ENCODE data around the gene EPN2. TPM values are rescaled to one million over a fixed set of nuclear protein-coding genes. Genes with fewer than 3 reads are reported as not detected.

EPN2 gene
- total RNA-seq, 1 experiment from 2014 or later: 73.1 TPM

- H3K4me2 ChIP-seq (ENCODE audit: low read length): no peak overlapping the region
- ChIA-PET CTCF (no interaction called here), POLR2A (no interaction called here), RAD21 (ENCODE audit: low non-redundant PET in 1 of 2, low total read pairs in 2 of 2, uncharacterized antibody in 2 of 2, unreplicated experiment in 2 of 2) (no interaction called here)
- no TSS peak for BruUV-seq (replicated peaks)
- H3K79me2 ChIP-seq (ENCODE audit: insufficient read depth, low read length): no peaks in the 10 kb centered on the region
- H3K9ac ChIP-seq (ENCODE audit: low read length): no peak overlapping the region
- no peak overlapping the region for H2AFZ ChIP-seq (ENCODE audit: low read depth, low read length, poor library complexity, severe bottlenecking)
- no peak for DNase-seq (ENCODE audit: low read depth, low spot score)
- peaks cover 3 to 16% of the 10 kb centered on the region in 2 experiments for H3K4me1 ChIP-seq (ENCODE audit: control insufficient read depth in 1 of 2, insufficient read depth in 2 of 2, low read length in 2 of 2)
- H3K4me3 ChIP-seq (replicated peaks in 1 of 2; ENCODE audit: low read depth in 1 of 2, low read length in 2 of 2): no peak overlapping the region
- no peaks in the 10 kb centered on the region for H3K27me3 ChIP-seq (ENCODE audit: insufficient read depth, low read length)
- no peak overlapping the region for H3K27ac ChIP-seq (ENCODE audit: low read depth, low read length)
- H3K9me3 ChIP-seq (ENCODE audit: control insufficient read depth in 1 of 2, insufficient read depth in 1 of 2, low read depth in 1 of 2, low read length in 2 of 2): no peaks in the 10 kb centered on the region
- peaks cover 4 to 22% of the 10 kb centered on the region in 2 experiments; a peak in 2 of 4 replicates for H3K36me3 ChIP-seq (ENCODE audit: control insufficient read depth in 1 of 2, insufficient read depth in 2 of 2, low read length in 2 of 2)
- TF ChIP-seq EZH2 (IDR thresholded peaks at IDR 0.05) (no peak), ZNF274 (IDR thresholded peaks at IDR 0.05; ENCODE audit: low read depth, low read length) (no peak), ELF1 (IDR thresholded peaks at IDR 0.05; ENCODE audit: borderline replicate concordance, low read depth) (no peak), FOSL1 (IDR thresholded peaks at IDR 0.05; ENCODE audit: low read depth) (no peak), EZH2phosphoT487 (IDR thresholded peaks at IDR 0.05; ENCODE audit: borderline replicate concordance) (no peak)
- H3K9me2 ChIP-seq (ENCODE audit: insufficient read depth): no peaks in the 10 kb centered on the region
- no peaks in the 10 kb centered on the region for H4K20me1 ChIP-seq (ENCODE audit: insufficient read depth)
- intact Hi-C loops (cut with micrococcal nuclease): no loop called here
- no peak for ATAC-seq
Observed at GRCh38 chr17:19333132-19333440, 95.9 kb downstream of the EPN2 start.

DNA sequence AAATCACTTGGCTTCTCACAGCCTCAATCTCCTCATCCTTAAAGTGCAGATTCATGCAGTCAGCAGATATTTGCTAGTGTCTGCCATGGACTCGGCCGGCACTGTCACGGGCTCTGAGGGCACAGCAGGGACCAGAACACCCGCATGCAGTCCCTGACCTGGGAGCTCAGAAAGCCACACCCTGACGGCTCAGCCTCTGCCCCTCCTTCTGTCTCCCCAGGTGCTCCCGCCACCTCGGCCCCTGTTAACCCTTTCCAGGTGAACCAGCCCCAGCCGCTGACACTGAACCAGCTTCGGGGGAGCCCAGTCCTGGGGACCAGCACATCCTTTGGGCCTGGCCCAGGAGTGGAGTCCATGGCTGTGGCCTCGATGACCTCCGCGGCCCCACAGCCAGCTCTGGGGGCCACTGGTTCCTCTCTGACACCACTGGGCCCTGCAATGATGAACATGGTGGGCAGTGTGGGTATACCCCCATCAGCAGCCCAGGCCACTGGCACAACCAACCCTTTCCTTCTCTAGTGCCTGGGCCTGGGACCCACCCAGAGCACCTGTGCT lies 96.6 kb downstream of the EPN2 start:
- H3K4me1 ChIP-seq (ENCODE audit: control insufficient read depth in 1 of 2, insufficient read depth in 2 of 2, low read length in 2 of 2): peaks cover 7 to 14% of the 10 kb centered on the region in 2 experiments; a peak in 3 of 4 replicates
- H3K9me2 ChIP-seq (ENCODE audit: insufficient read depth): no peaks in the 10 kb centered on the region
- ChIA-PET CTCF (no interaction called here), POLR2A (no interaction called here), RAD21 (ENCODE audit: low non-redundant PET in 1 of 2, low total read pairs in 2 of 2, uncharacterized antibody in 2 of 2, unreplicated experiment in 2 of 2) (no interaction called here)
- no peak overlapping the region for H3K27ac ChIP-seq (ENCODE audit: low read depth, low read length)
- H3K27me3 ChIP-seq (ENCODE audit: insufficient read depth, low read length): no peaks in the 10 kb centered on the region
- H4K20me1 ChIP-seq (ENCODE audit: insufficient read depth): no peaks in the 10 kb centered on the region
- H3K9ac ChIP-seq (ENCODE audit: low read length): no peak overlapping the region
- intact Hi-C loops (cut with micrococcal nuclease): no loop called here
- no peak for ATAC-seq
- no peak overlapping the region for H3K4me3 ChIP-seq (replicated peaks in 1 of 2; ENCODE audit: low read depth in 1 of 2, low read length in 2 of 2)
- peaks cover 4 to 22% of the 10 kb centered on the region in 2 experiments; a peak in 2 of 4 replicates for H3K36me3 ChIP-seq (ENCODE audit: control insufficient read depth in 1 of 2, insufficient read depth in 2 of 2, low read length in 2 of 2)
- TF ChIP-seq POLR2A (IDR thresholded peaks at IDR 0.05; ENCODE audit: borderline replicate concordance, extremely low read depth, insufficient read depth, insufficient read length): no peak
- TF ChIP-seq ZBTB33 (IDR thresholded peaks at IDR 0.05; ENCODE audit: extremely low read depth, insufficient replicate concordance, low read length): no peak
- no peak for TF ChIP-seq SIN3A (IDR thresholded peaks at IDR 0.05; ENCODE audit: low read depth)
- TF ChIP-seq ZFX (IDR thresholded peaks at IDR 0.05): no peak
- TF ChIP-seq EZH2 (IDR thresholded peaks at IDR 0.05): no peak
- no peak for TF ChIP-seq RAD21 (IDR thresholded peaks at IDR 0.05; ENCODE audit: low read depth)
- no peak for TF ChIP-seq EGR1 (IDR thresholded peaks at IDR 0.05; ENCODE audit: low read depth)
- no peak for TF ChIP-seq CEBPB (IDR thresholded peaks at IDR 0.05; ENCODE audit: low read depth)
- TF ChIP-seq CBX3 (IDR thresholded peaks at IDR 0.05; ENCODE audit: low read depth): no peak
- TF ChIP-seq TCF7L2 (IDR thresholded peaks at IDR 0.05; ENCODE audit: borderline replicate concordance, extremely low read depth, insufficient read depth, insufficient read length): no peak
- TF ChIP-seq SP1 (IDR thresholded peaks at IDR 0.05; ENCODE audit: low read depth): no peak
- TF ChIP-seq ZNF274 (IDR thresholded peaks at IDR 0.05; ENCODE audit: low read depth, low read length): no peak
- no peak for TF ChIP-seq ELF1 (IDR thresholded peaks at IDR 0.05; ENCODE audit: borderline replicate concordance, low read depth)
- TF ChIP-seq JUND (IDR thresholded peaks at IDR 0.05): no peak
- H3K9me3 ChIP-seq (ENCODE audit: control insufficient read depth in 1 of 2, insufficient read depth in 1 of 2, low read depth in 1 of 2, low read length in 2 of 2): no peaks in the 10 kb centered on the region
- H2AFZ ChIP-seq (ENCODE audit: low read depth, low read length, poor library complexity, severe bottlenecking): no peak overlapping the region
- no peaks in the 10 kb centered on the region for H3K79me2 ChIP-seq (ENCODE audit: insufficient read depth, low read length)
- DNase-seq (ENCODE audit: low read depth, low spot score): no peak
- H3K4me2 ChIP-seq (ENCODE audit: low read length): no peak overlapping the region
- no TSS peak for BruUV-seq (replicated peaks)
